ENCODE measurements around the gene NEUROG2. TPM values are rescaled to one million over a fixed set of nuclear protein-coding genes. Genes with fewer than 3 reads are reported as not detected.
"Not testable (repeated sequence)": the region's sequence is repeated elsewhere in the genome, so short reads cannot be mapped to it uniquely, and the experiment has no call there.

Gene NEUROG2
- polyA plus RNA-seq, 1 experiment, result not detected

DNA sequence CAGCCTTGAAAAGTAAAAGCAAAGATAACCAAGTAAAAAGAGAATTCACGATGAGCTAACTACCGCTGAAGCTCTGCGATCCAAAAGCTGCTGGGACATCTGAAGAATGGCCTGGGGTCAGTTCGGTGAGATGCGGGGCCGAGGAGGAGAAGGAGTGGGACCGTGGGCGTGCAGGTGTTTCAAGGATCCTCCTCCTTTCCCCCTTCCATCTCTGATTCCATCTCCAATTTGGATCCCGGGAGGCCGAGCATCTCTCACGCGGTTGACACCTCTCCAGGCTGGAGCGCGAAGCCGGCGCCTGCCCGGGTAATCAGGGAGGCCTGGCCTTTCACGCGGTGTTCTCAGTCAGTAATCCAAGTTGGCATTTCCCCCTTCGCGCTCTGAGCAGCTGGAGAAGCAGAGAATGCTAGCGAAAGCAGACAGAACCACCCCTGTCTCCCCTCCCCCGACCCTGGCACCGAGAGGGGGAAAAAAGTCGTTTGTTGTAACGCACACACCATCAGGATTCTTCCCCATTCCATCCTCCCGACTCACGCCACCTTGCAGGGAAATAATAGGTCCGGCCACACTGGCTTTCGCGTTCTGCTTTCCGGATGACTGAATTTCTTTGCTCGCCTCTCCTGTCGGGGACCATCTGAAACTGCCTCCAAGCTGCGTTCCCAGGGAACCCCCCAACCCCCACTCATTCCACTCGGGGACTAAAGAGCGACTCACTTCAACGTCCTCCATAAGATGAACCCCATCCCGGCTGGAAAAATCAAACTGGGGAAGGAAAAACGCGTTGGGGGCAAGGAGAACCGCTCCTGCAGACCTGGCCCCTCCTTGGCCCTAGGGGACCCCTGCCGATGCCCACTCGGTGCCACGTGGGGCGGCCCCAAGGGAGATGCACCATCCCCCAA lies 6.5 kb downstream of the NEUROG2 start:
- DNase-seq (ENCODE audit: low read depth), result no peak
- TF ChIP-seq, protein P1, sequence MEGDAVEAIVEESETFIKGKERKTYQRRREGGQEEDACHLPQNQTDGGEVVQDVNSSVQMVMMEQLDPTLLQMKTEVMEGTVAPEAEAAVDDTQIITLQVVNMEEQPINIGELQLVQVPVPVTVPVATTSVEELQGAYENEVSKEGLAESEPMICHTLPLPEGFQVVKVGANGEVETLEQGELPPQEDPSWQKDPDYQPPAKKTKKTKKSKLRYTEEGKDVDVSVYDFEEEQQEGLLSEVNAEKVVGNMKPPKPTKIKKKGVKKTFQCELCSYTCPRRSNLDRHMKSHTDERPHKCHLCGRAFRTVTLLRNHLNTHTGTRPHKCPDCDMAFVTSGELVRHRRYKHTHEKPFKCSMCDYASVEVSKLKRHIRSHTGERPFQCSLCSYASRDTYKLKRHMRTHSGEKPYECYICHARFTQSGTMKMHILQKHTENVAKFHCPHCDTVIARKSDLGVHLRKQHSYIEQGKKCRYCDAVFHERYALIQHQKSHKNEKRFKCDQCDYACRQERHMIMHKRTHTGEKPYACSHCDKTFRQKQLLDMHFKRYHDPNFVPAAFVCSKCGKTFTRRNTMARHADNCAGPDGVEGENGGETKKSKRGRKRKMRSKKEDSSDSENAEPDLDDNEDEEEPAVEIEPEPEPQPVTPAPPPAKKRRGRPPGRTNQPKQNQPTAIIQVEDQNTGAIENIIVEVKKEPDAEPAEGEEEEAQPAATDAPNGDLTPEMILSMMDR (IDR thresholded peaks at IDR 0.05; ENCODE audit: insufficient read depth, low read depth, low read length), result no peak
- ChIA-PET POLR2A (no interaction called here), CTCF (interaction anchor here (0.9 to 1.1 kb wide), 2 partner anchors 15 to 173 kb away, joined by 3 to 4 read pairs; no protein-coding TSS in a partner anchor)
- Histone ChIP-seq H3K27me3 (ENCODE audit: control insufficient read depth, insufficient read depth, low read length) (peaks cover 55% of the 10 kb centered on the region), H3K36me3 (ENCODE audit: control insufficient read depth, insufficient read depth, low read length) (no peaks in the 10 kb centered on the region), H3K4me3 (ENCODE audit: low read depth, low read length) (no peak overlapping the region)

GRCh38 chr4:112508356-112508755 lies 7.6 kb downstream of the NEUROG2 start:
- CTCF ChIA-PET, result interaction anchor here (0.9 to 1.5 kb wide), 3 partner anchors 10 to 172 kb away, joined by 3 to 4 read pairs (median 3); no protein-coding TSS in a partner anchor
- TF ChIP-seq, protein P1 (IDR thresholded peaks at IDR 0.05; ENCODE audit: insufficient read depth, low read depth, low read length), result no peak
- Histone ChIP-seq H3K27me3 (ENCODE audit: control insufficient read depth, insufficient read depth, low read length) (peaks cover 47% of the 10 kb centered on the region), H3K36me3 (ENCODE audit: control insufficient read depth, insufficient read depth, low read length) (no peaks in the 10 kb centered on the region), H3K4me3 (ENCODE audit: low read depth, low read length) (no peak overlapping the region)
- DNase-seq (ENCODE audit: low read depth), result no peak
- POLR2A ChIA-PET, result no interaction called here

- DNase-seq (ENCODE audit: low read depth), result no peak
- TF ChIP-seq, protein P1 (IDR thresholded peaks at IDR 0.05; ENCODE audit: insufficient read depth, low read depth, low read length), result no peak
- CTCF ChIA-PET, result no interaction called here
- no peaks in the 10 kb centered on the region for H3K36me3 ChIP-seq (ENCODE audit: control insufficient read depth, insufficient read depth, low read length)
- POLR2A ChIA-PET, result no interaction called here
- H3K4me3 ChIP-seq (ENCODE audit: low read depth, low read length), result no peak overlapping the region
- H3K27me3 ChIP-seq (ENCODE audit: control insufficient read depth, insufficient read depth, low read length), result peaks cover 26% of the 10 kb centered on the region
Measured at GRCh38 chr4:112504807-112505206, 11.2 kb downstream of the NEUROG2 start.

DNA sequence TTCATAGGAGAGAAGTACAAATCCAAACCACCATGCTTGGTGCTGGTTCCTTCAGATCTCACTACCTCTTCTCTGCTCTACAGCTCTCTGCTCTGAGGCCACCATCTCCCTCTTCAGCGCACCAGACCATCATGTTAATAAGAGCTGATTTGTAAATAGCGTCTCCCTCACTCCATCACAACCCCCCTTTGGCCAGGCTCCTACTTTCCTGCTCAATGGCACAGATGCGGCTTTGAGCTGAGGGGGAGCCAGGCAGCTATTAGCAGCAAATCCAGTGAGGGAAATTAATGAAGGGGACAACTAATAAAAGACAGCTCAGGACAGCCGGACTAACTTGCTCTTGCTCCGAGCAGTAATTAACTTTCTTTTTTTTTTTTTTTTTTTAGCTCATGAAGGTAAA lies 13.1 kb downstream of the NEUROG2 start:
- H3K27me3 ChIP-seq (ENCODE audit: control insufficient read depth, insufficient read depth, low read length), result peaks cover 14% of the 10 kb centered on the region
- POLR2A ChIA-PET, result no interaction called here

GRCh38 chr4:112492321-112492720 lies 23.7 kb downstream of the NEUROG2 start:
- TF ChIP-seq, protein P1 (IDR thresholded peaks at IDR 0.05; ENCODE audit: insufficient read depth, low read depth, low read length), result no peak
- Histone ChIP-seq H3K36me3 (ENCODE audit: control insufficient read depth, insufficient read depth, low read length) (no peaks in the 10 kb centered on the region), H3K27me3 (ENCODE audit: control insufficient read depth, insufficient read depth, low read length) (no peaks in the 10 kb centered on the region), H3K4me3 (ENCODE audit: low read depth, low read length) (no peak overlapping the region)
- ChIA-PET POLR2A (no interaction called here), CTCF (no interaction called here)
- no peak for DNase-seq (ENCODE audit: low read depth)

More for the DNA sequence above, 13.1 kb downstream of the NEUROG2 start:
- no peak for DNase-seq (ENCODE audit: low read depth)
- CTCF ChIA-PET, result interaction anchor here (1.3 kb wide), 1 partner anchor 13 kb away, joined by 4 read pairs; the partner anchor contains the start of gene NEUROG2
- Histone ChIP-seq H3K36me3 (ENCODE audit: control insufficient read depth, insufficient read depth, low read length) (no peaks in the 10 kb centered on the region), H3K4me3 (ENCODE audit: low read depth, low read length) (no peak overlapping the region)
- TF ChIP-seq, protein P1 (IDR thresholded peaks at IDR 0.05; ENCODE audit: insufficient read depth, low read depth, low read length), result no peak

DNA sequence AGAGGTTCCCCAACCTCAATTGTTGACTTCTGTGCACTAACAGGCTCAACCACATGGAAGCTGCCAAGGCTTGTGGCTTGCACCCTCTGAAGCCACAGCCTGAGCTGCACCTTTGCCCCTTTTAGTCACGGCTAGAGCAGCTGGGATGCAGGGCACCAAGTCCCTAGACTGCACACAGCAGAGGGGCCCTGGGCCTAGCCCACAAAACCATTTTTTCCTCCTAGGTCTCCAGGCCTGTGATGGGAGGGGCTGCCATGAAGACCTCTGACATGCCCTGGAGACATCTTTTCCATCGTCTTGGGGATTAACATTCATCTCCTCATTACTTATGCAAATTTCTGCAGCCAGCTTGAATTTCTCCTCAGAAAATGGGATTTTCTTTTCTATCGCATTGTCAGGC lies 25.2 kb downstream of the NEUROG2 start:
- CTCF ChIA-PET, result interaction anchor here (1.4 kb wide), 1 partner anchor 10 kb away, joined by 3 read pairs; no protein-coding TSS in a partner anchor
- POLR2A ChIA-PET; H3K36me3 ChIP-seq (ENCODE audit: control insufficient read depth, insufficient read depth, low read length); H3K27me3 ChIP-seq (ENCODE audit: control insufficient read depth, insufficient read depth, low read length); H3K4me3 ChIP-seq (ENCODE audit: low read depth, low read length); DNase-seq (ENCODE audit: low read depth): not testable (repeated sequence)

All from BJ (cell line).